Transverse colon (tissue), 4 donors: ENCODE measurements around the gene SENP5. TPM values are rescaled to one million over a fixed set of nuclear protein-coding genes. Genes with fewer than 3 reads are reported as not detected.
"Not testable (repeated sequence)": the region's sequence is repeated elsewhere in the genome, so short reads cannot be mapped to it uniquely, and the experiment has no call there.

Experiments used
- DNase-seq: peaks from one replicate; pipeline ENCODE4 v3.0.0-alpha.2; 2019
- H3K27ac ChIP-seq, 4 donors: fragments of 200-600 bp; sonication (generic); 2 replicates each; pipeline ENCODE4 v1.5.1; 2016 to 2018; ENCODE audit warnings: inconsistent platforms in 4 of 4
- H3K27me3 ChIP-seq: fragments of 200-600 bp; sonication (generic); 2 replicates; pipeline ENCODE4 v1.5.1; 2017; ENCODE audit warnings: inconsistent platforms
- H3K36me3 ChIP-seq, 4 donors: fragments of 200-600 bp; sonication (generic); 2 replicates each; pipeline ENCODE4 v1.5.1; 2017 to 2019; ENCODE audit warnings: inconsistent platforms in 4 of 4
- H3K4me1 ChIP-seq, 4 donors: fragments of 200-600 bp; sonication (generic); 2 replicates each; pipeline ENCODE4 v1.5.1; 2017 to 2020; ENCODE audit warnings: inconsistent platforms in 4 of 4
- H3K4me3 ChIP-seq, 4 donors: fragments of 200-600 bp; sonication (generic); 1 replicate in 1 of 4; 2 replicates in 3 of 4; pipeline versions ENCODE4 v1.5.1 to v1.6.1; 2017 to 2019; ENCODE audit warnings: inconsistent platforms in 4 of 4
- H3K9me3 ChIP-seq, 2 donors: fragments of 200-600 bp; sonication (generic); 2 replicates each; pipeline ENCODE4 v1.5.1; 2017 to 2019; ENCODE audit warnings: inconsistent platforms in 2 of 2
- CTCF ChIP-seq, 5 experiments: fragments of 200-600 bp in 3 of 5; fragments of 450-650 bp in 2 of 5; sonication (generic) in 3 of 5; IDR thresholded peaks; 1 replicate in 2 of 5; 2 replicates in 3 of 5; pipeline ENCODE4 v1.5.1; 2016 to 2017; ENCODE audit warnings: antibody characterized with exemption in 5 of 5, inconsistent platforms in 3 of 5, mild to moderate bottlenecking in 2 of 5, moderate library complexity in 1 of 5
- EP300 ChIP-seq: sonication (generic); formaldehyde crosslinking; IDR thresholded peaks from one replicate; pipeline ENCODE4 v1.6.1; 2017; ENCODE audit warnings: antibody characterized with exemption, low read depth
- POLR2A ChIP-seq: fragments of 450-650 bp; IDR thresholded peaks from one replicate; pipeline ENCODE4 v1.6.1; 2016; ENCODE audit warnings: antibody characterized with exemption, mild to moderate bottlenecking, moderate library complexity
- POLR2AphosphoS5 ChIP-seq, 3 donors: sonication (generic); formaldehyde crosslinking; IDR thresholded peaks; one replicate each; pipeline ENCODE4 v1.6.1; 2016; ENCODE audit warnings: antibody characterized with exemption in 3 of 3
- WGBS, 2 donors: methylation state at CpG; one replicate each; pipeline ENCODE4 v1.1.5; 2018; ENCODE audit warnings: low coverage in 1 of 2; 5-methylcytosine and 5-hydroxymethylcytosine counted together
- in situ Hi-C, 4 donors: fragments of 200-750 bp; cut with MboI; loops; one replicate each; pipeline versions ENCODE4 v1.15.0 to v1.15.1; 2017; ENCODE audit warnings: low sequenced_read_pairs in 3 of 4, low pct_ligation_motif_present in 1 of 4, low pct_unique_long_range_greater_than_20kb in 1 of 4
- intact Hi-C: fragments of 100-400 bp; cut with DNase I; formaldehyde crosslinking; loops from one replicate; pipeline ENCODE4 v1.15.1; 2023; ENCODE audit warnings: low total_unique reads
- total RNA-seq, 4 donors: library from RNA; depleted of rRNA; stranded (reverse); fragments of >200 nt; gene quantifications; one replicate each; pipeline ENCODE4 v1.1.0, GENCODE V29; 2016

The SENP5 gene
- total RNA-seq, 4 donors from 2014 or later = 33.3 to 52.1 (median 48.0) TPM

GRCh38 chr3:196837819-196838420, 29.8 kb upstream of the SENP5 start:
- H3K4me1 ChIP-seq = no peaks in the 10 kb centered on the region
- no peak overlapping the region for H3K27ac ChIP-seq
- no peaks in the 10 kb centered on the region for H3K36me3 ChIP-seq
- intact Hi-C loops = no loop called here
- DNase-seq = peak; percentile 75
- 45 to 65% methylated on average over 2 to 3 of the region's 3 CpGs for WGBS, 2 donors
- no peaks in the 10 kb centered on the region for H3K27me3 ChIP-seq
- H3K4me3 ChIP-seq = no peak overlapping the region
- peak; percentile 59 to 76 (median 70) for TF ChIP-seq CTCF (IDR thresholded peaks at IDR 0.05)
- TF ChIP-seq EP300 = no peak
- H3K9me3 ChIP-seq = no peaks in the 10 kb centered on the region
- in situ Hi-C loops = loop anchor here in 2 of 4 donors (10.0 to 25.0 kb wide), 2 partner anchors 124 to 137 kb away; partner anchors contain the start of gene PIGZ (in 1 of the 2)

- in situ Hi-C loops = loop anchor here in 2 of 4 donors (10.0 to 25.0 kb wide), 2 partner anchors 123 to 135 kb away; partner anchors contain the start of gene PIGZ (in 1 of the 2)
- H3K27ac ChIP-seq, H3K27me3 ChIP-seq, DNase-seq, intact Hi-C loops, H3K4me1 ChIP-seq, H3K4me3 ChIP-seq, H3K36me3 ChIP-seq, H3K9me3 ChIP-seq: not testable (repeated sequence)
- WGBS, 2 donors = 83 to 96% methylated on average over 4 to 6 of the region's 6 CpGs
Measured at GRCh38 chr3:196839351-196839750, 28.4 kb upstream of the SENP5 start.

- DNase-seq = no peak
- no peaks in the 10 kb centered on the region for H3K4me1 ChIP-seq
- intact Hi-C loops (no loop called here), in situ Hi-C loops (loop anchor here in 1 of 4 donors (25.0 kb wide), 1 partner anchor 120 kb away; the partner anchor contains the start of gene PIGZ)
- H3K9me3 ChIP-seq = no peaks in the 10 kb centered on the region
- no peaks in the 10 kb centered on the region for H3K36me3 ChIP-seq
- no peaks in the 10 kb centered on the region for H3K27me3 ChIP-seq
- 67 to 77% methylated on average over 9 to 17 of the region's 17 CpGs for WGBS, 2 donors
- TF ChIP-seq POLR2AphosphoS5 (IDR thresholded peaks at IDR 0.05) (no peak), CTCF (IDR thresholded peaks at IDR 0.05) (no peak), POLR2A (no peak), EP300 (no peak)
- H3K4me3 ChIP-seq = no peak overlapping the region
- no peak overlapping the region for H3K27ac ChIP-seq
Measured at GRCh38 chr3:196842567-196843434, 24.9 kb upstream of the SENP5 start.

- in situ Hi-C loops (loop anchor here in 1 of 4 donors (25.0 kb wide), 1 partner anchor 119 kb away; the partner anchor contains the start of gene PIGZ), intact Hi-C loops (loop anchor here (2.0 kb wide), 1 partner anchor 125 kb away; the partner anchor contains the start of gene PIGZ)
- Histone ChIP-seq H3K4me3 (no peak overlapping the region), H3K27me3 (no peaks in the 10 kb centered on the region), H3K9me3 (no peaks in the 10 kb centered on the region), H3K36me3 (no peaks in the 10 kb centered on the region), H3K4me1 (no peaks in the 10 kb centered on the region), H3K27ac (no peak overlapping the region)
- 83 to 84% methylated on average over 6 to 9 of the region's 9 CpGs for WGBS, 2 donors
- no peak for DNase-seq
- no peak for TF ChIP-seq POLR2AphosphoS5 (IDR thresholded peaks at IDR 0.05)
- no peak for TF ChIP-seq CTCF (IDR thresholded peaks at IDR 0.05)
- no peak for TF ChIP-seq POLR2A
- TF ChIP-seq EP300 = no peak
Measured at GRCh38 chr3:196843435-196844110, 24.1 kb upstream of the SENP5 start.

- H3K4me1 ChIP-seq, DNase-seq, H3K27me3 ChIP-seq, H3K36me3 ChIP-seq, H3K4me3 ChIP-seq, H3K27ac ChIP-seq, H3K9me3 ChIP-seq: not testable (repeated sequence)
- 90 to 98% methylated on average over 11 to 20 of the region's 22 CpGs for WGBS, 2 donors
- intact Hi-C loops = loop anchor here (2.0 kb wide), 1 partner anchor 124 kb away; the partner anchor contains the start of gene PIGZ
- in situ Hi-C loops = loop anchor here in 1 of 4 donors (25.0 kb wide), 1 partner anchor 118 kb away; the partner anchor contains the start of gene PIGZ
Measured at GRCh38 chr3:196844235-196845219, 23.2 kb upstream of the SENP5 start.

GRCh38 chr3:196848375-196848774, 19.3 kb upstream of the SENP5 start:
- DNase-seq, H3K27me3 ChIP-seq, H3K9me3 ChIP-seq, H3K4me1 ChIP-seq, intact Hi-C loops, H3K36me3 ChIP-seq, H3K4me3 ChIP-seq, H3K27ac ChIP-seq: not testable (repeated sequence)
- in situ Hi-C loops = loop anchor here in 1 of 4 donors (25.0 kb wide), 1 partner anchor 114 kb away; the partner anchor contains the start of gene PIGZ
- 80 to 91% methylated on average over 1 to 4 of the region's 4 CpGs for WGBS, 2 donors
